Measurements from ENCODE around the gene CTRL.

DNA sequence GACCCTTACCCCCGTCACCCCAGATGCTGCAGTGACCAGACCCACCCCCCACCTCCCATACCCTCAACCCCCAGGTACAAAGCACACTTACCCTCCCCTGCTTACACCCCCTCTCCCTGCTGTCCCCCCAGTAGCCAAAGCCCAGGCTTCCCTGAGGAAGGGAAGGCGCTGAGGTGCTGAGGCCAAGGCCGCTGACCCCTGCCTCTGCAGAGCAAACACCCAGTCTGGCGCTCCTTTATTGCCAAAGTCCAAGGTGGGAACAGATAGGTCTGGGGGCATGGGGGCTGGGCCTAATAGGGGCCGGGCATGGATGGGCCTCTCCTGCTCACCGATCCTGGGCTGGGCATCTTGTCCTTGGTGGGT is 11.6 kb upstream of the CTRL start:
- no peak for TF ChIP-seq GATA2 (IDR thresholded peaks at IDR 0.05; ENCODE audit: low read depth, low read length)
- no peak for TF ChIP-seq GATA3 (IDR thresholded peaks at IDR 0.05; ENCODE audit: low read depth, low read length)

Data from SH-SY5Y (cell line).